Erythroblast (primary cell): Measurements from ENCODE around the gene AHR.

ENCODE experiments used
- GATA1 ChIP-seq: IDR thresholded peaks from 2 replicates; pipeline ENCODE4 v1.6.1; 2011; ENCODE audit warnings: low read depth, mild to moderate bottlenecking, control low read depth, low read length, moderate library complexity
- POLR2A ChIP-seq: IDR thresholded peaks from 2 replicates; pipeline ENCODE4 v1.6.1; 2011; ENCODE audit warnings: mild to moderate bottlenecking, low read length

DNA sequence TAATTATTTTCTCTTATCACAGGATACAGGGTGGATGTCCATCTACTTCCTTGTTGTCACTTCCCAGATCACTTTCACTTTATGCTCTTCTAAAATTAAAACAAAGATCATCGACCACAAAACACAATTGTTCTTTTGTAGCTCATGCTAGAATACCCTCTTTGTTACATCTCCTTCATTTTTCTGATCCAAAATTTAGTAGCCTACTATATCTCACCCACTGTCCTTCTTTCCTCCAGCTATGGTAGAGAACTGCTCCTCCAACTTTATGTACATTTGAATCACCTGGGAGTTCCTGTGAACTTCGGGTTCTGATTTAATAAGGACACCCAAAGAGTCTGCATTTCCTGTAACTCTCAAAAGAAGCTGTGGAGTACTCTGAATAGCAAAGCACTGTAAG, 1.2 kb upstream of the AHR start:
- TF ChIP-seq POLR2A (no peak), GATA1 (no peak)
